Endometrium (tissue), 2 donors: ENCODE measurements around the gene IRAK1.

Experiments
- FAIRE-seq: peaks from 2 replicates; lab custom pipeline; 2012; peaks lifted over from hg19 to GRCh38; lab: Jason Lieb, UNC
- donor health status: control.
- donor health status: control.

The IRAK1 gene

GRCh38 chrX:154019061-154019621 is 561 bp downstream of the IRAK1 start:
- no peak for FAIRE-seq

- FAIRE-seq, result no peak
These were observed 1.1 kb downstream of the IRAK1 start for GRCh38 chrX:154018518-154019060.

GRCh38 chrX:154017766-154018517 is 1.8 kb downstream of the IRAK1 start:
- no peak for FAIRE-seq

GRCh38 chrX:154016366-154017076 is 3.2 kb downstream of the IRAK1 start:
- no peak for FAIRE-seq

- FAIRE-seq, result no peak
These were observed 4.0 kb downstream of the IRAK1 start for GRCh38 chrX:154015581-154016264.

- no peak for FAIRE-seq
These were observed 5.0 kb downstream of the IRAK1 start for GRCh38 chrX:154014429-154015380.

GRCh38 chrX:154013614-154014360 is 5.9 kb downstream of the IRAK1 start:
- no peak for FAIRE-seq

GRCh38 chrX:154013001-154013421 is 6.7 kb downstream of the IRAK1 start:
- no peak for FAIRE-seq

GRCh38 chrX:154012336-154012991 is 7.2 kb downstream of the IRAK1 start:
- FAIRE-seq, result no peak

GRCh38 chrX:154011376-154012335 is 8.0 kb downstream of the IRAK1 start:
- no peak for FAIRE-seq

- FAIRE-seq, result no peak
These were observed 9.2 kb downstream of the IRAK1 start for GRCh38 chrX:154010330-154011087.

- FAIRE-seq, result no peak
These were observed 11.2 kb downstream of the IRAK1 start for GRCh38 chrX:154008521-154008920.

GRCh38 chrX:154006947-154007346 is 12.8 kb downstream of the IRAK1 start:
- no peak for FAIRE-seq

- FAIRE-seq, result no peak
These were observed 15.4 kb downstream of the IRAK1 start for GRCh38 chrX:154004315-154004714.

- FAIRE-seq, result no peak
These were observed 17.4 kb downstream of the IRAK1 start for GRCh38 chrX:154002215-154002719.

- FAIRE-seq, result no peak
These were observed 19.7 kb downstream of the IRAK1 start for GRCh38 chrX:154000051-154000450.

- no peak for FAIRE-seq
These were observed 20.2 kb downstream of the IRAK1 start for GRCh38 chrX:153999359-154000037.
